ENCODE measurements around the gene LDHA. TPM values are rescaled to one million over a fixed set of nuclear protein-coding genes. Genes with fewer than 3 reads are reported as not detected.
"Not testable (repeated sequence)": the region's sequence is repeated elsewhere in the genome, so short reads cannot be mapped to it uniquely, and the experiment has no call there.

Gene LDHA
- total and polyA plus RNA-seq, 9 donors = 395 to 607 (median 520) TPM

- H3K36me3 ChIP-seq (ENCODE audit: control insufficient read depth, insufficient read depth, low read length) = peaks cover 42% of the 10 kb centered on the region
- H3K9me3 ChIP-seq (replicated peaks; ENCODE audit: control insufficient read depth, low read depth, low read length); H3K27me3 ChIP-seq (ENCODE audit: control insufficient read depth, insufficient read depth, low read length); H3K4me1 ChIP-seq (ENCODE audit: control insufficient read depth, insufficient read depth, low read length); H3K27ac ChIP-seq (ENCODE audit: low read length); DNase-seq; H3K4me3 ChIP-seq (ENCODE audit: low read length): not testable (repeated sequence)
- no CpG with 5 or more reads among the region's 3 CpGs for WGBS (ENCODE audit: insufficient coverage)
These were observed 13.0 kb downstream of the LDHA start for GRCh38 chr11:18407400-18407799.

GRCh38 chr11:18408558-18409291, 14.4 kb downstream of the LDHA start:
- Histone ChIP-seq H3K36me3 (ENCODE audit: control insufficient read depth, insufficient read depth, low read length) (peaks cover 36% of the 10 kb centered on the region), H3K27me3 (ENCODE audit: control insufficient read depth, insufficient read depth, low read length) (no peaks in the 10 kb centered on the region), H3K4me1 (ENCODE audit: control insufficient read depth, insufficient read depth, low read length) (peaks cover 5% of the 10 kb centered on the region), H3K9me3 (replicated peaks; ENCODE audit: control insufficient read depth, low read depth, low read length) (no peaks in the 10 kb centered on the region), H3K27ac (ENCODE audit: low read length) (no peak overlapping the region), H3K4me3 (ENCODE audit: low read length) (no peak overlapping the region)
- WGBS (ENCODE audit: insufficient coverage) = 85% methylated on average over 2 of the region's 9 CpGs
- no peak for DNase-seq

- no peaks in the 10 kb centered on the region for H3K36me3 ChIP-seq (ENCODE audit: control insufficient read depth, insufficient read depth, low read length)
- WGBS (ENCODE audit: insufficient coverage) = 47% methylated on average over 2 of the region's 3 CpGs
These were observed 22.1 kb downstream of the LDHA start for GRCh38 chr11:18416459-18416858.

GRCh38 chr11:18419040-18419439, 24.7 kb downstream of the LDHA start:
- Histone ChIP-seq H3K4me3 (ENCODE audit: low read length) (no peak overlapping the region), H3K36me3 (ENCODE audit: control insufficient read depth, insufficient read depth, low read length) (no peaks in the 10 kb centered on the region), H3K4me1 (ENCODE audit: control insufficient read depth, insufficient read depth, low read length) (no peaks in the 10 kb centered on the region), H3K27ac (ENCODE audit: low read length) (no peak overlapping the region), H3K27me3 (ENCODE audit: control insufficient read depth, insufficient read depth, low read length) (no peaks in the 10 kb centered on the region), H3K9me3 (replicated peaks; ENCODE audit: control insufficient read depth, low read depth, low read length) (no peaks in the 10 kb centered on the region)
- no peak for DNase-seq
- no CpG with 5 or more reads among the region's 2 CpGs for WGBS (ENCODE audit: insufficient coverage)

More at GRCh38 chr11:18416459-18416858, 22.1 kb downstream of the LDHA start:
- Histone ChIP-seq H3K27me3 (ENCODE audit: control insufficient read depth, insufficient read depth, low read length) (no peaks in the 10 kb centered on the region), H3K9me3 (replicated peaks; ENCODE audit: control insufficient read depth, low read depth, low read length) (no peaks in the 10 kb centered on the region), H3K27ac (ENCODE audit: low read length) (no peak overlapping the region), H3K4me3 (ENCODE audit: low read length) (no peak overlapping the region), H3K4me1 (ENCODE audit: control insufficient read depth, insufficient read depth, low read length) (peaks cover 5% of the 10 kb centered on the region)
- no peak for DNase-seq

GRCh38 chr11:18420067-18420466, 25.7 kb downstream of the LDHA start:
- no peak for DNase-seq
- Histone ChIP-seq H3K4me1 (ENCODE audit: control insufficient read depth, insufficient read depth, low read length) (no peaks in the 10 kb centered on the region), H3K27ac (ENCODE audit: low read length) (no peak overlapping the region), H3K27me3 (ENCODE audit: control insufficient read depth, insufficient read depth, low read length) (no peaks in the 10 kb centered on the region), H3K36me3 (ENCODE audit: control insufficient read depth, insufficient read depth, low read length) (no peaks in the 10 kb centered on the region), H3K9me3 (replicated peaks; ENCODE audit: control insufficient read depth, low read depth, low read length) (no peaks in the 10 kb centered on the region), H3K4me3 (ENCODE audit: low read length) (no peak overlapping the region)
- no CpG with 5 or more reads among the region's 2 CpGs for WGBS (ENCODE audit: insufficient coverage)

GRCh38 chr11:18427240-18427639, 32.9 kb downstream of the LDHA start:
- 100% methylated on average over 1 of the region's 4 CpGs for WGBS (ENCODE audit: insufficient coverage)
- no peak for DNase-seq
- Histone ChIP-seq H3K36me3 (ENCODE audit: control insufficient read depth, insufficient read depth, low read length) (no peaks in the 10 kb centered on the region), H3K27ac (ENCODE audit: low read length) (no peak overlapping the region), H3K4me1 (ENCODE audit: control insufficient read depth, insufficient read depth, low read length) (no peaks in the 10 kb centered on the region), H3K27me3 (ENCODE audit: control insufficient read depth, insufficient read depth, low read length) (no peaks in the 10 kb centered on the region), H3K4me3 (ENCODE audit: low read length) (no peak overlapping the region), H3K9me3 (replicated peaks; ENCODE audit: control insufficient read depth, low read depth, low read length) (no peaks in the 10 kb centered on the region)

- 88% methylated on average over 4 of the region's 5 CpGs for WGBS (ENCODE audit: insufficient coverage)
- DNase-seq = no peak
- Histone ChIP-seq H3K36me3 (ENCODE audit: control insufficient read depth, insufficient read depth, low read length) (no peaks in the 10 kb centered on the region), H3K27me3 (ENCODE audit: control insufficient read depth, insufficient read depth, low read length) (no peaks in the 10 kb centered on the region), H3K27ac (ENCODE audit: low read length) (no peak overlapping the region), H3K4me1 (ENCODE audit: control insufficient read depth, insufficient read depth, low read length) (no peaks in the 10 kb centered on the region), H3K9me3 (replicated peaks; ENCODE audit: control insufficient read depth, low read depth, low read length) (no peaks in the 10 kb centered on the region), H3K4me3 (ENCODE audit: low read length) (no peak overlapping the region)
These were observed 35.0 kb downstream of the LDHA start for GRCh38 chr11:18429332-18429731.

GRCh38 chr11:18438691-18439090, 44.3 kb downstream of the LDHA start:
- H3K36me3 ChIP-seq (ENCODE audit: control insufficient read depth, insufficient read depth, low read length) = no peaks in the 10 kb centered on the region
- no peaks in the 10 kb centered on the region for H3K9me3 ChIP-seq (replicated peaks; ENCODE audit: control insufficient read depth, low read depth, low read length)
- no peaks in the 10 kb centered on the region for H3K4me1 ChIP-seq (ENCODE audit: control insufficient read depth, insufficient read depth, low read length)
- no peak overlapping the region for H3K4me3 ChIP-seq (ENCODE audit: low read length)
- no CpG with 5 or more reads among the region's 2 CpGs for WGBS (ENCODE audit: insufficient coverage)
- H3K27me3 ChIP-seq (ENCODE audit: control insufficient read depth, insufficient read depth, low read length) = no peaks in the 10 kb centered on the region
- no peak for DNase-seq
- no peak overlapping the region for H3K27ac ChIP-seq (ENCODE audit: low read length)

GRCh38 chr11:18449251-18449650, 54.9 kb downstream of the LDHA start:
- H3K27me3 ChIP-seq (ENCODE audit: control insufficient read depth, insufficient read depth, low read length) = peaks cover 2% of the 10 kb centered on the region
- no peak for DNase-seq
- WGBS (ENCODE audit: insufficient coverage) = 95% methylated on average over 2 of the region's 3 CpGs
- no peak overlapping the region for H3K27ac ChIP-seq (ENCODE audit: low read length)
- H3K36me3 ChIP-seq (ENCODE audit: control insufficient read depth, insufficient read depth, low read length) = no peaks in the 10 kb centered on the region
- no peaks in the 10 kb centered on the region for H3K9me3 ChIP-seq (replicated peaks; ENCODE audit: control insufficient read depth, low read depth, low read length)
- no peak overlapping the region for H3K4me3 ChIP-seq (ENCODE audit: low read length)
- H3K4me1 ChIP-seq (ENCODE audit: control insufficient read depth, insufficient read depth, low read length) = no peaks in the 10 kb centered on the region

- Histone ChIP-seq H3K4me3 (ENCODE audit: low read length) (no peak overlapping the region), H3K27me3 (ENCODE audit: control insufficient read depth, insufficient read depth, low read length) (peaks cover 2% of the 10 kb centered on the region), H3K9me3 (replicated peaks; ENCODE audit: control insufficient read depth, low read depth, low read length) (no peaks in the 10 kb centered on the region), H3K4me1 (ENCODE audit: control insufficient read depth, insufficient read depth, low read length) (no peaks in the 10 kb centered on the region), H3K36me3 (ENCODE audit: control insufficient read depth, insufficient read depth, low read length) (no peaks in the 10 kb centered on the region), H3K27ac (ENCODE audit: low read length) (no peak overlapping the region)
- 100% methylated on average over 2 of the region's 2 CpGs for WGBS (ENCODE audit: insufficient coverage)
- DNase-seq = no peak
These were observed 58.6 kb downstream of the LDHA start for GRCh38 chr11:18452927-18453326.
